HG02884 (cell line): ENCODE measurements around the gene WDR45B.

Experiments used
- ATAC-seq: cut with Tn5 transposase; IDR thresholded peaks from one replicate; pipeline ENCODE4 v1.9.1; 2021; ENCODE audit warnings: mild to moderate bottlenecking, moderate library complexity; ENCODE audit not compliant: unreplicated experiment

The WDR45B gene

DNA sequence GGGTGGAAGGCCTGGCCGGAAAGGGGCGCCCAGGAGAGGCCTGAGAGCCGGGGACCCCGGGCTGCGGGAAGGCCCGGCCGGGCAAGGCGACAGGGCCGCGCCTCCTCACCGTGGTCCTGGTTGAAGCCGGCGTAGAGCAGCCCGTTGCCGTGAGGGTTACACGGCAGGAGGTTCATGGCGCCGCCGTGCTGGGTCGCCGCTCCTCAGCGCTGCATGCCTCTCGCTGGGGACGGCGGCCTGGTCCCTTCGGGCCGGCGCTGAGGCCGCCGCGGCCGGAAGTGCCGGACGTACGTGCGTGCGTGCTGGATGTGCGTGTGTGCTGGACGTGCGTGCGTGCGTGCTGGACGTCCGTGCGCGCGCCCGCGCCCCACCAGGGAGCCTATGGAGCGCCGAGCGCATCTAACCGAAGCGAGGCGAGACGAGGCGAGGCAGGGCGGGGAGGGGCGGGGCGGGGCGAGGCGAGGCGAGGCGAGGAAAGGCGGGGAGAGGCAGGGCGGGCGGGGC is at the start of gene WDR45B:
WDR45B (minus strand) TSS at position 280 of the 504 bp plus-strand sequence; CDS start at position 176, 104 bp downstream.
- peak; percentile 75 for ATAC-seq

DNA sequence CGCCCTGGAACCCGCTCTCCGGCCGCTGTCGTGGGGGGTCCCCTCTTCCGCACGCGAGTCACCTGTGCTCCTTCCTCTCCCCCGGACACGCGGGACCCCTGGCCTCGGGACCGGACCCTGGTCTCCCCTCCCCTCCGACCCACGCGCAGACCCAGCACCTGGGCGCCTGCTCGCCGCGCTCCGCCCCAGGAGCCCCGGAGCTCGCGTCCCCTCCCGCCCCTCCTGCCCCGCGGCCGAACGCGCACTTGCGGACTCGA is 49.5 kb upstream of the WDR45B start:
- ATAC-seq: no peak

DNA sequence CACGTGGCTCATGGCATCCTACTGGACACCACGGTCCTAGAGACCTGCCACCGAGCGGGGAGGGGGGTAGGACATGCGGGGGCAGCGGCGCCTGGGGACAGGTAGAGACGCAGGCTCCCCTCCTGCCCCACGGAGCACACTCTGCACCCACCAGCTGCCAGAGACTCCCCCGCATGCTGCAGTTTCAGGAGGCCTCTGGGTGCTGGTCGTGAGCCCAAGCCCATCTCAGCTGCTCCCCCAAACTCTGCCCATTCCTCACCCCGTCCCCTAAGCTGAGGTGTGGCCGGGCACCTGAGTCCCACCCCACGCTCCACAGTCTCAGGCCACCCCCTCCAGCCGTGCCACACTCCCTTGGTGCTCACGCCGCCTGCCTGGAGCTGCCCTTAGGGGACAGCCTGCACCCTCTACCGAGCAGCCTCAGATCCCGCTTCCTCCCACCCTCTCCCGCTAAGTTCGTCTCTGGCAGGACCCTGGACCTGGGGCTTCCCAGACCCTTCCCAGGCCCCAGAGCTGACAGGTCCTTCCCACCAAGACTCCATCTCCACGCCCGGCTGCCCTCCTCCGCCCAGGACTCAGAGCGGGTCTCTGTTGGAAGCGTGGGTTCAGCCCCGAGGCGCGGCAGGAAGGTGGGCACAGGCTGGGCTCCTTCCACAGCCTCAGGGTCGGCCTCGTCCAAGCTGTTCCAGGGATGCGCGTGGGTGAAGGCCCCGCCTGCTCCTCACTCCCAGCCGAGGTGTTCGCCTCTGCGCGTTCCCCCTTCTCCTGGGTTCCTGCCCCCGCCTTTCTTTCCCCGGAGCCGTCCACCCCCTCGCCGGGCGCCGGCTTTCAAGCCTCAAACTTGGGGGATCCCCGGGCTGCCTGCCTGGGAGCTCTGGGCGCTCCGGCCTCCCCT is 48.9 kb upstream of the WDR45B start:
- no peak for ATAC-seq

DNA sequence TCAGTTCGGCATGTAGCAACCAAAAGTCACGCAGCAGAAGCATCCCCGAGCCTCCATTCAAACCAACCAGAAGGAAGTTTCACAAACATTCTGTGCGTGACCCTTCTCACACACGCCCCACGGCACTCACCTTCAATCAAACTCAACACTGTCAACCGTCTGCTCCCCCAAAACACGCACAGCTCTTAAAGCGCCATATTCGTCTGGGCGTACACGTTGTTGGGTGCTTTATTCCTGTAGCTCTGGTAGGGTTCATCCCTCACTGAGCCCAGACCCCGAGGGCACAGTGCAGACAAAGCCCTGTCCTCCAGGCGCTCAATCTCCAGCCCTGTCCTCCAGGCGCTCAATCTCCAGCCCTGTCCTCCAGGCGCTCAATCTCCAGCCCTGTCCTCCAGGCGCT is 48.0 kb upstream of the WDR45B start:
- no peak for ATAC-seq

DNA sequence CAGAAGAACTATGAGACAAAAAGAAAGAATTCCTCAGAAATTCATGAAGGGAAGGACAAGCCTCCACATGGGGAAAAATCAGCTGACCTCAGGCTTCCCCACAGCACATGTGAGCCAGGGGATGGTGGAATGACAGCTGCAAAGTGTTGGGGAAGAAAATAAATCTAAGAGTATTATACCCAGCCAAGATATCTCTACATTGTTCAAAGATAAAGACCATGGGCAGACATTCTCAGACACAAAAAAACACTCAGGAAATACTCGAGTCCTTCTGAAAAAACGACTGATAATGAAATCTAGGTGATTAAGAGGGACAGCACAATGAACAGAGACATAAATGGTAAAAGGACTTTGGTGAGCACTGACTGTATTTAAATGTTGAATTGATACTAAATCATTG is 46.4 kb upstream of the WDR45B start:
- no peak for ATAC-seq

DNA sequence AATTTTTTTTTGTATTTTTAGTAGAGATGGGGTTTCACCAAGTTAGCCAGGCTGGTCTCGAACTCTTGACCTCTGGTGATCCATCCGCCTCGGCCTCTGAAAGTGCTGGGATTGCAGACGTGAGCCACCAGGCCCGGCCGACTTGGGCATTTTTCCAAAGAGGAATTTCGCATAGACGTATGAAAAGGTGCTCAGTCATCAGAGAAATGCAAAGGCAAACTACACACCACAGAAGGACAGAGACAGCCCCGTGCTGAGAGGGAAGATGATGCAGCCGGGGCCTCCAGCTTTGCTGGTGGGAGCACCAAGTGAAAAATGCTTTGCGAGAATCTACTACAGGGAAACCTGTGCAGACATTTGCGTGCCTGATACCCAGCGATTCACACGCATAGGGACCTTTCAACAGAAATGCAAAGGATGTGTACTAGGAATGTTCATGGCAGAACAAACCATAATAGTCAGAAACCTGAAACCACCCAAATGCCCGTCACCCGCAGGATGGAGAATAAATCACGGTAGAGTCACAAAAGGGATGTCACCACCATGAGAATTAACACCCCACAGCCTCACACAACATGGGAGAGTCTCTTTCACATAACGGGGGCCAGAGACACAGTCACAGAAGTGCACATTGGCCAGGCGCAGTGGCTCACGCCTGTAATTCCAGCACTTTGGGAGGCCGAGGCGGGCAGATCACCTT is 45.1 kb upstream of the WDR45B start:
- no peak for ATAC-seq

DNA sequence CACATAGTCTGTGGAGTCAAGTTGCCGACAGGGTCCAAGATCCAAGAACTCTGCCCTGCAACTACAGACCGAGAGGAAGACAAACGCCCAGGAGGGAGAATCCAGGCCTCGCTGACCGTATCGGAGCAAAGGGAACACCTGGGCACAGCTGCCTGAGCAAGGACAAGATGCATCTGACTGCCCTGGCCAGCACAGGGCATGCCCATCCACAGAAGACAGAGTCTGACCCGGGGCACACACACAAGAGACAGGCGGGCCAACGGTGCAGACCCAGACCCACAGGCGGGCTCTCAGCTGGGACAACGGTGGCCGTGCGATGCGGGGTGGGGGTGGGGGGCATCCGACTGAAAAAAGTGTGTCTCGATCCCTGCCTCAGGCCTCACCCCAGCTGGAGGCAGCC is 44.0 kb upstream of the WDR45B start:
- no peak for ATAC-seq

DNA sequence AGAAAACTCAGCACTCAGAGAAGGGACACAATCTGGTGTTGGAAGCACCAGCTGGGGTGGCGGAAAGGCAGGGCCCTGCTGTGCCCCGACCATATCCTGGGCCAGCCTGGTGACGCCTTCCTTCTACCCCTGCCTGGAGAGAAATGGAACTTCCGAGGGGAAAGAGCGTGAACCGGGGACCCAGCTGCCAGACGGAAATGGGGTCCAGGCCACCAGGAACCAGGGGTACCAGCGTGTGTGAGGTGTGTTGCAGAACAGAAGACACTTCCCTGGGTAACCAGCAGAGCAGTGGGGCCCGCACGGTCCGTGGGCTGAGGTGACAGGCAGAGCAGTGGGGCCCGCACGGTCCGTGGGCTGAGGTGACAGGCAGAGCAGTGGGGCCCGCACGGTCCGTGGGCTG is 43.5 kb upstream of the WDR45B start:
- no peak for ATAC-seq

DNA sequence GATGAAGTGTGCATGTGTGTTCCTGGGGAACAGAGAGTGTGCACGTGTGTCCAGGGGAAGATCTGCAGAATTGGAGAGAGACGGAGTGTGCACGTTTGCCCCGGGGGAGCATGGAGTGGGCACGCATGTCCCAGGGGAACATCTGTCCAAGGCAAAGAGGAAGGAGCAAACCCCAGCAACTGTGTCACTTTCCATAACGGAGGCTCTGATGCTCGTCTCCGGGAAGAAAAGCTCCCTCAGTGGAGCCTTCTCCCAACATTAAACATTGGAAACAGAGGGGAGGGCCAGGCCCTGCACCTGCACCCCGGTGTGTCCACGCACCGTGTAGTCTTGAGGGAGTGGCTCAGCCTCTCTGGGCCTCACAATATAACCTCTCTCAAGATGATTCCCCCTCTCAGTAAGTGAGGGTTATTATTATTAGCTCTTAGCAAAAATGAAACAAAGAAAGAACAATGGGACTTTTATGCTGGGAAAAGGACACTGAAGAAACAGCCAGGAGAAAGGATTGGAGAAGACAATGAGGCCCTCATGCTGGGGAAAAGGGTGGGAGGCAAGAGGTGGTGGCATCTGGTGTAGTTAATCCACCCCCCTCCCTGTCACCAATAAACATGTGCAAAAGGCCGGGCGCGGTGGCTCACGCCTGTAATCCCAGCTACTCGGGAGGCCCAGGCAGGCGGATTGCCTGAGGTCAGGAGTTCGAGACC is 42.7 kb upstream of the WDR45B start:
- no peak for ATAC-seq

DNA sequence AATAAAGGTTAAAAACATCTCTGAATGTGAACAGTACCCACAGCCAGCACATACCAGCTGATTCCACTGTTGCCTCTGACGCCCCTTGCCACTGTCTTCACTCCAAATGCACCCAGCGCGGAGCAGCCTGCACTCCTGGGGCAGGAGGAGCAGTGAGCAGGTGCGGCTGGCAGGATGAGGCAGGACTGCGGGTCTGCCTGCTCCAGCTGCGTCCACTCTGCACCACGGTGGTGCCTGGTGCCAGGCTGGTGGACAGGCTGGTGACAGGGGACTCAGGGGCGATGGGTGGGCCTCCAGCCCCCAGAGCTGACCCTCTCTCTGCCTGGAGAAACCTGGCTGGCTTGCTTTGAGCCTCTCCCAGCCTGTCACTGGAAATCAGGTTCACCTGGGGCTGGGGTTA is 40.8 kb upstream of the WDR45B start:
- ATAC-seq: no peak

DNA sequence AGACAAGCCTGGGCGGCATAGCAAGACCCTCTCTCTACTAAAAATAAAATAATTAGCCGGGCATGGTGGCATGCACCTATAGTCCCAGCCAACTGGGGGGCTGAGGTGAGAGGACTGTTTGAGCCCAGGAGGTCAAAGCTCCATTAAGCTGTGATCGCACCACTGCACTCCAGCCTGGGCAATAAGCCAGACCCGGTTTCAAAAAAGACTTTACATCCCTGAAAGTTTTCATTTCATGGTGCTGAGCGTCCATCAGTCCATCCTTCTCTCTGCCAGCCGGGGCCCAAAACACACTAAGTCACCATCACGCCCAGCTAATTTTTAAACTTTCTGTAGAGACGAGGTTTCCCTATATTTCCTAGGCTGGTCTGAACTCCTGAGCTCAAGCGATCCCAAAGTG is 39.6 kb upstream of the WDR45B start:
- no peak for ATAC-seq

DNA sequence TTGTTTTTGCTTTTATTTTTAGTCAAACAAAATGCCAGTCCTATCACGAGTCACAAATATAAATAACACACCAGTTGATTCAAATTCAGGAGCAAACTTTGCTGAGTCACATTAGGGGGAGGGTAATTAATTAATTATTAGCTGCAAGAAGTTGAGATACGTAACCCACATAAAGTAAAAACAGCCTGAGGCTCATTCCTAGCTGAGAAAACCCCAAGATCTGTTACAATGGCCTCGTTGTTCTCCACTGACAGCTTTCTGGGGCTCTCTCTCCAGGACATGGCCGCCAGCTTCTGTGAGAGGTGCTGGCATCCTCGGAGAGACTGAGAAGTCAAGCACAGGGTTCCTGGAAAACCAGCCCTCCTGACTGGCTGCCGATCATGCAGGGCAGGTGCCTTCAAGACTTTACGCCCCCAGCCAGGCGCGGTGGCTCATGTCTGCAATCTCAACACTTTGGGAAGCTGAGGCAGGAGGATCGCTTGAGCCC is 39.2 kb upstream of the WDR45B start:
- ATAC-seq: no peak

DNA sequence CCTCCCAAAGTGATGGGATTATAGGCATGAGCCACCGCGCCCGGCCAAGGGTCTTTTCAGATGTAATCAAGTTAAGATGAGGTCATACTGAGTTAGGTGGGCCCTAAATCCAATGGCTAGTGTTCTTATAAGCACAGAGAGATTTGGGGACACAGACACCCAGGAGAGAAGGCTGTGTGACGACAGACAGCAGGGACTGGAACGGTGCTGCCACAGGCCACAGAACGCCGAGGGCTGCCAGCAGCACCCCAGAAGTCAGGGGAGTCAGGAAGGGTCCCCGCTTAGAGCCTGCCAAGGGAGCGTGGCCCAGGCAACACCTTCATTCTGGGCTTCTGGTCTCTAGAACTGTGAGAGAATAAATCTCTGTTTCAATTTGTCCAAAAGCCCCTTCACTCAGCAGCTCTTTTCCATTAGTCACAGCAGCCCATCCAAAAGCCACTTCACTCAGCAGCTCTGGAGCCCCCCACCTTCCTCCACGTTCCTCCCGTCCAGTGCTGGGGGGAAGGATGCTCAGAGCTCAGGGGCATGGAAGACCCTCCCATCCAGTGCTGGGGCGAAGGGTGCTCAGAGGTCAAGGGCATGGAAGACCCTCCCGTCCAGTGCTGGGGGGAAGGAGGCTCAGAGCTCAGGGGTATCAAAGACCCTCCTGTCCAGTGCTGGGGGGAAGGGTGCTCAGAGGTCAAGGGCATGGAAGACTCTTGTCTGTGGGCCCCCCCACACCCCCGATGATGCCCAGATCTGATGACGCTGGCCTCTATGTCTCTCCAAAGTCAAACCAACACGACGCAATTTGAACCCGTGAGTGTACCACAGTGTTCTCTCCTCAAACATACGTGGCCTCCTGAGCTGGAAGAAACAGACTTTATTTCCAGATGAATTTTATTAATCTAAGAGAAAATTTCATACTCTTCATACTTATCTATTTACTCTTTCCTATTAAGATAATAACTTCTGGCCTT is 38.4 kb upstream of the WDR45B start:
- no peak for ATAC-seq

DNA sequence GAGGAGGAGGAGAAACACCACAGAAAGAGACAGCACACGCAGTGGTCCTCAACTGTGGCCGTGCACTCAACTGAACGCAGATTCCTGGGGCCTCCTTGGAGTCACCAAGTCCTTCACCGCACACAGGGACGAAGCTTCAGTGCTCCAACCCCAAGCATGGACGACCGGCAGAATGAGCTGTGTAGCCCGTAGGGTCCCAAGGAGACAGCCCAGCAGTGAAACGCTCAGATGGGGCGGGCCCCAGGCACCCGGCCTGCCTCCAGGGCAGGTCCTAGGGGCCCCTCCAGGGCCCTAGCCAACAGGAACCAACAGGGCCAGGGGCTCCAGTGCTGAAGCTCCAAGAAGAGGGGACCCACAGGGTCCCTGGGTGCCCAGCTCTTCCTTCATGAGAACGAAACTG is 37.0 kb upstream of the WDR45B start:
- ATAC-seq: no peak

DNA sequence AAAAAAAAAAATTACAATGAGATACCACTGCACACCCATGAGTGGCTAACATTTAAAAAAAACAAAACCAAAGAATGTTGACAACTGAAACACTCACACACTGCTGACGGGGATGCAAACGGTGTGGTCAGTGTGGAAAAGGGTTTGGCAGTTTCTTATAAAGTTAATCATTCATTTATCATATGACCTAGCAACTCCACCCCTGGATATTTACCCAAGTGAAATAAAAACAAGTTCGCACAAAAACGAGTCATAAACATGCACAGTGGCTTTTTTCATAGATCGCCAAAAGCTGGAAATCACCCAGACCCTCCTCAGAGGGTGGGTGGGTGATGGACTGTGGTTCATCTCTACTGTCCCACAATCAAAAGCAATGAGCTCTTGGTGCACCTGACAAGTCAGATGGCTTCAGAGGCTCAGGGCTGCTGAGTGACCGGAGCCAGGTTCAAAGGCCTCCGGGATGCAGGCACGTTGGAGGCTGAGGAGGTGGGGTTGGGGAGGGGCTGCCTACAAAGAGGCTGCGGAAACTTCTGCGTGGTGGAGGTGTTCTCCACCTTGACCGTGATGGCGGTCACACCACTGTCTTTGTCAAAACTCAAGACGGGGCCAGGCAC is 36.1 kb upstream of the WDR45B start:
- no peak for ATAC-seq

DNA sequence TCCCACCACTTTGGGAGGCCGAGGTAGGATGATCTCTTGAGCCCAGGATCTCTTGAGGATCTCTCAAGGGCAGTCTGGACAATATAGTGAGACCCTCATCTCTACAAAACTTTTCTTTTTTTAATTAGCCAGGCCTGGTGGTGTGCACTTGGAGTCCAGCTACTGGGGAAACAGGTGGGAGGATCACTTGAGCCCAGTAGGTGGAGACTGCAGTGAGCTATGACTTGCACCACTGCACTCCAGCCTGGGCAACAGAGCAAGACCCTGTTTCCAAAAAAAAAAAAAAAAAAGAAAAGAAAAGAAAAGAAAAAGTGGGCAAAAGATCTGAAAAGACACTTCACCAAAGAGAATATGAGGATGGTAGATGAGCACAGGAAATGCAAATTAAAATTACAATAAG is 35.3 kb upstream of the WDR45B start:
- no peak for ATAC-seq

DNA sequence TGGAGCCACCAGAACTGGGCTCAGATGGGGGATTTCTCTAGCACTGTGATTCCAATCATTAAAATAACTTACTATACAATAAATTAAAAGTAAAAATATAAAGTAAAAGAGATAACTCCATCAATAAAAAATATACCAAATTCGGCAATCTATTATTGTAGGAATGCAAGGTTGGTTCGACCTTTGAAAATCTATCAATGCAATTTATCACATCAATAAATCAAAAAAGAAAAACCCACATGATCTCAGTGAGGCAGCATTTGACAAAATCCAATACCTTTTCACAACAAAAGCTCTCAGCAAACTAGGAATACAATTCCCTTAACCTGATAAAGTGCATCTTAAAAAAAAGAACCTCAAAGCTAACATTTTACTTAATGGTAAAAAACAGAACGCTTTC is 33.3 kb upstream of the WDR45B start:
- no peak for ATAC-seq

DNA sequence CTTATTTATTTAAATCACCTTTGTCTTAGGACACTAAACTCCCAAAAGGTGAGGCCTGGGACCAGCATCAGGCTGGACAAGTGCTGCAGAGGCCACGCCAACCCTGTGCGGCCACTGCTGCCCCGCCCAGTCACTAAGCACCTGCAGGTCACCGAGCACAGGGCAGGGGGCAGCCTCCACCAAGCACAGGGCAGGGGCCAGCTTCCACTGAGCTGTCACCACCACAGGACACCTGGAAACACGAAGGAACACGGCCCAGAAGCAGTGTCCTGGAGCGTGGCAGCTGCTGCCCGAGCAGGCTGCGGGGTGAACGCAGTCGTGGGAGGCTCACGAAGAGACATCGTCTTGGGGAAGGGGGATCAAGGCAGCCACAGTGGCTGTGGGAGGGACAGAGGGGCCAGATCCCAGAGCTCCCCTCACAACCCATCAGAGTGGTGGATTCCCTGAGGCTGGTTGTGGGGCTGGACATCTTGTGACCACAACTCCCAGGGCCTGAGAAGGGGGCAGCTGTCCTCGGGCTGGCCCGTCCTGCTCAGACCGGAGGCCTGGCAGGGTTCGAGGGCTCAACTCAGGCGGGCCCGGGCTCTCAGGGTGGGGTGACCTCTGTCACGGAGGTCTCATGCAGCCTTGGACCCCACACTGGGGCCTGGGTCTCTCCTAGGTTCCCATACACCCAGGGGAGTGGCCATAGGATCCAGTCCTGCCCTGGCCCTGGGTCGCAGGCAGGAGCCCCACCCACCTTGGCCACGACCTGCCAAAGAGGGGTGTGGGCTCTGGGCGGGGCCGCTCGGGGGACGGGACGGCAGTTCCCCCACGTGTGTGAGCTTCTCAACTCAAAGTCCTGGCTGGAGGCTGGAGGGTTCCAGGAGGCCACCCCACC is 31.6 kb upstream of the WDR45B start:
- no peak for ATAC-seq

DNA sequence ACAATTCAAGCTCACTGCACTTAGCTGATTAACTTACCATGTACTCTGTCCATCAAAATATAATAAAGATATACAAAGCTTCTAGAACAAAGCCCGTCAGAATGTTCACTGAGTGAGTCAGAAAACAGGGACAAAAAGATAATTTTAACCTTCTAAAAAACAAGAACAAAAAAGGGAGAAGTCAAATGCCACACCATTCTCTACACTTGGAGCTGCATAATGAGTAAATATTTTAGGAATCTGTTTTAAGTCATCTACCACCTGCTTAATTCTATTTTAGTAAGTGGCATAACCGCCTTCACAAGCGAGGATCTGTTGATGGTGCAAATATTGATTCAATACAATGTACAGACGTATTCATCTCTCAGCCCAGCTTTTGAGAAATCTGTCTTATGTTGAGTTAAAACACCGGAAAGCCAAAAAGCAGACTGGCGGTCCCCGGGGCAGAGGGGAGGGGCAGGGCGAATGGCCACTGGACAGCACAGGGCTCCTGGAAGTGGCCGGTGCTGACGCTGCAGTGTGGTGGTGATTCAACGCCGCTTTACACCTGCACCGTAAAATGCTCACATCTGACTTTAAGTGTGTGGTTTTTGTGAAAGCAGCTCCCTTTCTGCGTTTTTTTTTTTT is 30.1 kb upstream of the WDR45B start:
- ATAC-seq: no peak
